MM.1S (cell line): ENCODE data around the gene ANO2.

Source experiments
- DNase-seq: peaks from one replicate; pipeline ENCODE4 v3.0.0-alpha.2; 2015
- H2AFZ ChIP-seq: fragments of 300-600 bp; sonication (generic); 2 replicates; pipeline ENCODE4 v1.6.0; 2016; ENCODE audit warnings: antibody characterized with exemption, low read length
- H3F3A ChIP-seq: fragments of 300-600 bp; sonication (generic); 2 replicates; pipeline ENCODE4 v1.6.1; 2016; ENCODE audit warnings: mild to moderate bottlenecking, antibody characterized with exemption, low read length, moderate library complexity, mixed read lengths; ENCODE audit not compliant: insufficient read depth
- H3K27ac ChIP-seq: fragments of 300-600 bp; sonication (generic); 2 replicates; pipeline ENCODE4 v1.5.1; 2016; ENCODE audit warnings: mild to moderate bottlenecking, low read length
- H3K27me3 ChIP-seq: fragments of 300-600 bp; sonication (generic); replicated peaks from 2 replicates; pipeline ENCODE4 v1.6.0; 2016; ENCODE audit warnings: low read length; ENCODE audit not compliant: insufficient read depth
- H3K36me3 ChIP-seq: fragments of 300-600 bp; sonication (generic); replicated peaks from 2 replicates; pipeline ENCODE4 v1.6.1; 2016; ENCODE audit warnings: mild to moderate bottlenecking, low read length, mixed read lengths; ENCODE audit not compliant: insufficient read depth
- H3K4me1 ChIP-seq: fragments of 300-600 bp; sonication (generic); 2 replicates; pipeline ENCODE4 v1.6.1; 2016; ENCODE audit warnings: low read length, mixed read lengths
- H3K4me2 ChIP-seq: fragments of 300-600 bp; sonication (generic); 2 replicates; pipeline ENCODE4 v1.6.0; 2016; ENCODE audit warnings: low read depth, low read length
- H3K4me3 ChIP-seq: fragments of 300-600 bp; sonication (generic); 2 replicates; pipeline ENCODE4 v1.5.1; 2016; ENCODE audit warnings: low read length, mixed read lengths
- H3K79me2 ChIP-seq: fragments of 300-600 bp; sonication (generic); 2 replicates; pipeline ENCODE4 v1.6.1; 2016; ENCODE audit warnings: mixed run types, low read length, mixed read lengths
- H3K9ac ChIP-seq: fragments of 300-600 bp; sonication (generic); 2 replicates; pipeline ENCODE4 v1.6.1; 2016; ENCODE audit warnings: low read length, mixed read lengths
- H3K9me2 ChIP-seq: fragments of 300-600 bp; sonication (generic); replicated peaks from 2 replicates; pipeline ENCODE4 v1.6.1; 2016; ENCODE audit warnings: mild to moderate bottlenecking, low read length, mixed read lengths; ENCODE audit not compliant: insufficient read depth
- H3K9me3 ChIP-seq: fragments of 300-600 bp; sonication (generic); replicated peaks from 2 replicates; pipeline ENCODE4 v1.6.1; 2016; ENCODE audit warnings: mild to moderate bottlenecking, low read length, mixed read lengths; ENCODE audit not compliant: insufficient read depth
- H4K20me1 ChIP-seq: fragments of 300-600 bp; sonication (generic); 2 replicates; pipeline ENCODE4 v1.6.1; 2016; ENCODE audit warnings: mild to moderate bottlenecking, low read length, moderate library complexity, mixed read lengths; ENCODE audit not compliant: insufficient read depth
- EZH2 ChIP-seq: fragments of 300-600 bp; sonication (generic); optimal IDR thresholded peaks from 2 replicates; pipeline ENCODE3; 2017; ENCODE audit warnings: low read depth, mild to moderate bottlenecking, antibody characterized with exemption, low read length, mixed read lengths
- EZH2phosphoT487 ChIP-seq: fragments of 300-600 bp; sonication (generic); IDR thresholded peaks from 2 replicates; pipeline ENCODE4 v1.6.1; 2018; ENCODE audit warnings: antibody characterized with exemption, low read length
- TF ChIP-seq, protein P1 (sequence below): fragments of 300-600 bp; sonication (generic); IDR thresholded peaks from 2 replicates; pipeline ENCODE4 v1.5.1; 2016; ENCODE audit warnings: antibody characterized with exemption, low read length, mixed read lengths

Gene ANO2

GRCh38 chr12:5861416-5861815 is 83.6 kb downstream of the ANO2 start:
- H2AFZ ChIP-seq, result no peak overlapping the region
- H3K79me2 ChIP-seq, result no peaks in the 10 kb centered on the region
- no peak overlapping the region for H3K27ac ChIP-seq
- DNase-seq, result no peak
- H3K4me3 ChIP-seq, result no peak overlapping the region
- no peaks in the 10 kb centered on the region for H3K36me3 ChIP-seq
- TF ChIP-seq, protein P1, sequence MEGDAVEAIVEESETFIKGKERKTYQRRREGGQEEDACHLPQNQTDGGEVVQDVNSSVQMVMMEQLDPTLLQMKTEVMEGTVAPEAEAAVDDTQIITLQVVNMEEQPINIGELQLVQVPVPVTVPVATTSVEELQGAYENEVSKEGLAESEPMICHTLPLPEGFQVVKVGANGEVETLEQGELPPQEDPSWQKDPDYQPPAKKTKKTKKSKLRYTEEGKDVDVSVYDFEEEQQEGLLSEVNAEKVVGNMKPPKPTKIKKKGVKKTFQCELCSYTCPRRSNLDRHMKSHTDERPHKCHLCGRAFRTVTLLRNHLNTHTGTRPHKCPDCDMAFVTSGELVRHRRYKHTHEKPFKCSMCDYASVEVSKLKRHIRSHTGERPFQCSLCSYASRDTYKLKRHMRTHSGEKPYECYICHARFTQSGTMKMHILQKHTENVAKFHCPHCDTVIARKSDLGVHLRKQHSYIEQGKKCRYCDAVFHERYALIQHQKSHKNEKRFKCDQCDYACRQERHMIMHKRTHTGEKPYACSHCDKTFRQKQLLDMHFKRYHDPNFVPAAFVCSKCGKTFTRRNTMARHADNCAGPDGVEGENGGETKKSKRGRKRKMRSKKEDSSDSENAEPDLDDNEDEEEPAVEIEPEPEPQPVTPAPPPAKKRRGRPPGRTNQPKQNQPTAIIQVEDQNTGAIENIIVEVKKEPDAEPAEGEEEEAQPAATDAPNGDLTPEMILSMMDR, result no peak
- TF ChIP-seq EZH2 (no peak), EZH2phosphoT487 (no peak)
- no peaks in the 10 kb centered on the region for H3K9me2 ChIP-seq
- H3F3A ChIP-seq, result no peaks in the 10 kb centered on the region
- H3K9me3 ChIP-seq, result no peaks in the 10 kb centered on the region
- no peak overlapping the region for H3K4me2 ChIP-seq
- no peaks in the 10 kb centered on the region for H3K27me3 ChIP-seq
- no peaks in the 10 kb centered on the region for H3K4me1 ChIP-seq
- H3K9ac ChIP-seq, result no peak overlapping the region
- no peaks in the 10 kb centered on the region for H4K20me1 ChIP-seq

DNA sequence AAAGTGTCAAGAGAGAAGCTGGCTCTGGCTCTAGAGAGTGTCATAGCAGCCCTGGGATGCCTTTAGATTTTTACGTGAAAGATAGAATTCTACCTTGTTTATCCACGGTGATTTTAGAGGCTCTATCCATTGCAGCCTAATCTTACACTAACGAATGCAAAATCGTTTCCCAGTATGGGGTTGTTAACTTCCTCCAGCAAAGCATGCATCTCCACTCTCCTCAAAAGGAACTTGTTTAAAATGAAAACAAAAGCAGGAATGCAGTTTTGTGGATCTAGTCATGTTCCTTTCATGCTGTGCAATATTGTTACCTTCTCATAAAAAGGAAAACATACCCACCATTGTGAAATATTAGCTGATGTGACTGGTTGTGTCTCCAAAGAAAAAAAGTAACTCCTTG is 88.4 kb downstream of the ANO2 start:
- Histone ChIP-seq H3K4me2 (no peak overlapping the region), H3K9me3 (no peaks in the 10 kb centered on the region), H3K4me3 (no peak overlapping the region), H3K36me3 (no peaks in the 10 kb centered on the region), H4K20me1 (no peaks in the 10 kb centered on the region), H3F3A (no peaks in the 10 kb centered on the region), H3K9ac (no peak overlapping the region), H2AFZ (no peak overlapping the region), H3K79me2 (no peaks in the 10 kb centered on the region), H3K9me2 (no peaks in the 10 kb centered on the region), H3K27ac (no peak overlapping the region), H3K27me3 (no peaks in the 10 kb centered on the region), H3K4me1 (no peaks in the 10 kb centered on the region)
- no peak for TF ChIP-seq EZH2
- TF ChIP-seq EZH2phosphoT487, result no peak
- TF ChIP-seq, protein P1, result no peak
- DNase-seq, result no peak

GRCh38 chr12:5846950-5847349 is 98.1 kb downstream of the ANO2 start:
- no peaks in the 10 kb centered on the region for H3K4me1 ChIP-seq
- no peak for DNase-seq
- no peaks in the 10 kb centered on the region for H3K36me3 ChIP-seq
- no peaks in the 10 kb centered on the region for H3K79me2 ChIP-seq
- no peak for TF ChIP-seq EZH2
- TF ChIP-seq, protein P1, result no peak
- no peak for TF ChIP-seq EZH2phosphoT487
- no peak overlapping the region for H3K4me3 ChIP-seq
- H4K20me1 ChIP-seq, result no peaks in the 10 kb centered on the region
- H3K4me2 ChIP-seq, result no peak overlapping the region
- H3K9ac ChIP-seq, result no peak overlapping the region
- H3F3A ChIP-seq, result no peaks in the 10 kb centered on the region
- H2AFZ ChIP-seq, result no peak overlapping the region
- H3K9me2 ChIP-seq, result no peaks in the 10 kb centered on the region
- no peaks in the 10 kb centered on the region for H3K9me3 ChIP-seq
- H3K27ac ChIP-seq, result no peak overlapping the region
- no peaks in the 10 kb centered on the region for H3K27me3 ChIP-seq
